ENCODE measurements around the gene P2RX3.

Gene P2RX3

DNA sequence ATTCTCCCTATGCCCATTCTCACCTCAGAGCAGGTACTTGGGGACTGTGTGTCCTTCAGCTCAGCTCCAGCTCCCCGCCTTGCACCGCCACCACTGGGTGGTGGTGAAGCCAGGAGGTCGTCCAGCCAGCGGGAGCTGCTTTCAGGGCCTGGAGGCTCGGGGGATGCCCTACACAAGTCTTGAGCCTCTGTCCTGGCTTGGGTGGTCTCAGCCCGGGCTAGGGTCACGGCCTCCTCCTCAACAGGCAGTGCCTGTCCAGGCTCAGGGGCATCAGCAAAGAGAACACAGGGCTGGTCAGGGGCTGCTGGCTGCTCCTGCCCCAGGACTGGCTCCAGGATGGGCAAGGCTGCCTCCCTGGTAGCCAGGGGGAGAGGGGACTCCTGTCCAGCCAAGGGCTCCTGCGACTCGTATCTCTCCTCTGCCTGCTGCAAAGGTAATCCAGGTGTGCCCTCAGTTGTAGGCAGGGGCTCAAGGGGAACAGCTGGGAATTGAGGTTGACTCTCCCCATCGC lies 25.6 kb upstream of the P2RX3 start:
- H3K36me3 ChIP-seq (ENCODE audit: insufficient read depth, low read length): peaks cover 57% of the 10 kb centered on the region
- H3K4me2 ChIP-seq (ENCODE audit: low read length): no peak overlapping the region

DNA sequence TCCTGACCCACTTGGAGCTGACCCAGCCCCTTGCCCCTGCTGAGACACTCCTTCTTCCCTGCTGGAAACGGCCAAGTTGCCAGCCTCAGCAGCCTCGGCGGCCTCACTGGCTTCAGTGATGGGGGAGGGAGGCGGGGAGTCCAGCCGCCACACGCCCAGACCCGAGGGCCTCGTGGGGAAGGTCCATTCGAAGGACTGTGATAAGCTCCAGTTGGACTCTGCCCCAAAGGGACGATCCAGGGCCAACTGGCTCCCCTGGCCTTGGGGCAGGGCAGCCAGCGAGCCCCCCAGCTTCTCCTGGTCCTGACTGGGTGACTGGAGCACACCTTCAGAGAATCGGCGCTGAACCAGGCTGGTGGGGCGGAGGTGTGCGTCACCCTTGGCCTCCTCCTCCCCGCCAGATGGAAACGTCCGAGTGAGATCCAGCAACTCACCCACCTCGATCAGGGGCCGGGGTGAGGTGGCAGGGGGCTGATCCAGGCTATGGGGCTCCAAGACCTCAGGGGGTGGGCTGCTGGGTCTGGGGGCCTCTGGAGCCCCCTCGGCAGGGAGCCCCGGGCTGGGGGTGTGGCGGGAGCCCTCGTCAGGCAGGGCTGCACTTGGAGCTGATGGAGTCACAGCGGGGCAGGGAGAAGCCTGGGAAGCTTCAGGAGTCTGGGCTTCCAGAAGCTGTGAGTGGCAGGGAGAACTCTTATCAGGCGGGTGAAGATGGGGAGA lies 24.9 kb upstream of the P2RX3 start:
- no peaks in the 10 kb centered on the region for H4K20me1 ChIP-seq (ENCODE audit: insufficient read depth, low read length)
- no peak overlapping the region for H3K27ac ChIP-seq (ENCODE audit: low read depth, low read length, poor library complexity, severe bottlenecking)
- no peaks in the 10 kb centered on the region for H3F3A ChIP-seq (ENCODE audit: insufficient read depth, low read length)
- H3K27me3 ChIP-seq (ENCODE audit: insufficient read depth, low read length): no peaks in the 10 kb centered on the region
- peaks cover 63% of the 10 kb centered on the region for H3K36me3 ChIP-seq (ENCODE audit: insufficient read depth, low read length)
- no peak overlapping the region for H3K4me2 ChIP-seq (ENCODE audit: low read length)
- no peak overlapping the region for H3K4me3 ChIP-seq (ENCODE audit: low read depth, low read length, poor library complexity, severe bottlenecking)
- TF ChIP-seq, protein P1, sequence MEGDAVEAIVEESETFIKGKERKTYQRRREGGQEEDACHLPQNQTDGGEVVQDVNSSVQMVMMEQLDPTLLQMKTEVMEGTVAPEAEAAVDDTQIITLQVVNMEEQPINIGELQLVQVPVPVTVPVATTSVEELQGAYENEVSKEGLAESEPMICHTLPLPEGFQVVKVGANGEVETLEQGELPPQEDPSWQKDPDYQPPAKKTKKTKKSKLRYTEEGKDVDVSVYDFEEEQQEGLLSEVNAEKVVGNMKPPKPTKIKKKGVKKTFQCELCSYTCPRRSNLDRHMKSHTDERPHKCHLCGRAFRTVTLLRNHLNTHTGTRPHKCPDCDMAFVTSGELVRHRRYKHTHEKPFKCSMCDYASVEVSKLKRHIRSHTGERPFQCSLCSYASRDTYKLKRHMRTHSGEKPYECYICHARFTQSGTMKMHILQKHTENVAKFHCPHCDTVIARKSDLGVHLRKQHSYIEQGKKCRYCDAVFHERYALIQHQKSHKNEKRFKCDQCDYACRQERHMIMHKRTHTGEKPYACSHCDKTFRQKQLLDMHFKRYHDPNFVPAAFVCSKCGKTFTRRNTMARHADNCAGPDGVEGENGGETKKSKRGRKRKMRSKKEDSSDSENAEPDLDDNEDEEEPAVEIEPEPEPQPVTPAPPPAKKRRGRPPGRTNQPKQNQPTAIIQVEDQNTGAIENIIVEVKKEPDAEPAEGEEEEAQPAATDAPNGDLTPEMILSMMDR (IDR thresholded peaks at IDR 0.05; ENCODE audit: low read length): no peak
- TF ChIP-seq EZH2 (IDR thresholded peaks at IDR 0.05; ENCODE audit: borderline replicate concordance, low read length): no peak
- H3K79me2 ChIP-seq (ENCODE audit: insufficient read depth, low read length): no peaks in the 10 kb centered on the region
- no peaks in the 10 kb centered on the region for H3K9me3 ChIP-seq (ENCODE audit: low read length)
- H3K9ac ChIP-seq (ENCODE audit: low read length): no peak overlapping the region
- no peak overlapping the region for H2AFZ ChIP-seq (ENCODE audit: low read length)
- no peaks in the 10 kb centered on the region for H3K9me2 ChIP-seq (ENCODE audit: low read depth, low read length)
- H3K4me1 ChIP-seq (ENCODE audit: insufficient read depth, low read length, severe bottlenecking): no peaks in the 10 kb centered on the region

More for the DNA sequence above, 25.6 kb upstream of the P2RX3 start:
- Histone ChIP-seq H3K9ac (ENCODE audit: low read length) (no peak overlapping the region), H3K27me3 (ENCODE audit: insufficient read depth, low read length) (no peaks in the 10 kb centered on the region), H3K9me2 (ENCODE audit: low read depth, low read length) (no peaks in the 10 kb centered on the region), H3F3A (ENCODE audit: insufficient read depth, low read length) (no peaks in the 10 kb centered on the region), H4K20me1 (ENCODE audit: insufficient read depth, low read length) (no peaks in the 10 kb centered on the region), H3K9me3 (ENCODE audit: low read length) (no peaks in the 10 kb centered on the region), H3K4me3 (ENCODE audit: low read depth, low read length, poor library complexity, severe bottlenecking) (no peak overlapping the region), H3K79me2 (ENCODE audit: insufficient read depth, low read length) (no peaks in the 10 kb centered on the region), H3K27ac (ENCODE audit: low read depth, low read length, poor library complexity, severe bottlenecking) (no peak overlapping the region), H3K4me1 (ENCODE audit: insufficient read depth, low read length, severe bottlenecking) (no peaks in the 10 kb centered on the region), H2AFZ (ENCODE audit: low read length) (no peak overlapping the region)
- TF ChIP-seq, protein P1 (IDR thresholded peaks at IDR 0.05; ENCODE audit: low read length): no peak
- no peak for TF ChIP-seq EZH2 (IDR thresholded peaks at IDR 0.05; ENCODE audit: borderline replicate concordance, low read length)

DNA sequence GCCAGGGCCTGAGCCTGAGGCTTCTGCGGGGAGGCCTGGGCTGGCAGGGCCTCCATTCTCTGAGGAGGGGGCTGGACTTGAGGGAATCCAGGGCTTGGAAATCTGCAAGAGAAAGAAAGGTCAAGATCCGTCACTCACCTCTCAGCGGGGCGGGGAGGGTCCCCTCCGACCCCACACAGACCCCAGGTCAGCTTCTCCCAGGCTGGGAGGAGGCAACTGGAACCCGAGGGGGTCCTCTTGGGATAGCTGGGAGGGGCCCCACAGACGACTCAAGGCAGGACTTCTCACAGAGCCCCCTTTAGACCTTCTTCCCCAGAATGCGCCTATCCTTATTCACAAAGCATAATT lies 24.4 kb upstream of the P2RX3 start:
- no peak overlapping the region for H3K27ac ChIP-seq (ENCODE audit: low read depth, low read length, poor library complexity, severe bottlenecking)
- H3K4me1 ChIP-seq (ENCODE audit: insufficient read depth, low read length, severe bottlenecking): no peaks in the 10 kb centered on the region
- no peak overlapping the region for H3K9ac ChIP-seq (ENCODE audit: low read length)
- H3K27me3 ChIP-seq (ENCODE audit: insufficient read depth, low read length): no peaks in the 10 kb centered on the region
- no peaks in the 10 kb centered on the region for H3K9me3 ChIP-seq (ENCODE audit: low read length)
- TF ChIP-seq, protein P1 (IDR thresholded peaks at IDR 0.05; ENCODE audit: low read length): no peak
- TF ChIP-seq EZH2 (IDR thresholded peaks at IDR 0.05; ENCODE audit: borderline replicate concordance, low read length): no peak
- H3F3A ChIP-seq (ENCODE audit: insufficient read depth, low read length): no peaks in the 10 kb centered on the region
- no peak overlapping the region for H3K4me3 ChIP-seq (ENCODE audit: low read depth, low read length, poor library complexity, severe bottlenecking)
- H3K9me2 ChIP-seq (ENCODE audit: low read depth, low read length): no peaks in the 10 kb centered on the region
- H2AFZ ChIP-seq (ENCODE audit: low read length): no peak overlapping the region
- peaks cover 66% of the 10 kb centered on the region for H3K36me3 ChIP-seq (ENCODE audit: insufficient read depth, low read length)
- no peaks in the 10 kb centered on the region for H4K20me1 ChIP-seq (ENCODE audit: insufficient read depth, low read length)
- H3K4me2 ChIP-seq (ENCODE audit: low read length): no peak overlapping the region
- H3K79me2 ChIP-seq (ENCODE audit: insufficient read depth, low read length): no peaks in the 10 kb centered on the region
